Fibroblast of lung (primary cell): Measurements from ENCODE around the gene DOK3. TPM values are rescaled to one million over a fixed set of nuclear protein-coding genes. Genes with fewer than 3 reads are reported as not detected.

Source experiments
- DNase-seq, 2 donors: peaks; one replicate each; pipeline versions ENCODE4 v3.0.0 to v3.0.0-alpha.2; 2010; ENCODE audit warnings: low read depth in 2 of 2
- H2AFZ ChIP-seq: 2 replicates; pipeline ENCODE4 v1.5.1; 2012; ENCODE audit warnings: low read length, control low read depth, inconsistent platforms
- H3K27ac ChIP-seq: 2 replicates; pipeline ENCODE4 v1.5.1; 2011; ENCODE audit warnings: low read length, control low read depth; ENCODE audit not compliant: insufficient read depth
- H3K27me3 ChIP-seq: 2 replicates; pipeline ENCODE4 v1.5.1; 2011; ENCODE audit warnings: mild to moderate bottlenecking, low read length; ENCODE audit not compliant: control insufficient read depth, insufficient read depth
- H3K36me3 ChIP-seq: 2 replicates; pipeline ENCODE4 v1.5.1; 2011; ENCODE audit warnings: low read length; ENCODE audit not compliant: control insufficient read depth, insufficient read depth
- H3K4me1 ChIP-seq: 2 replicates; pipeline ENCODE4 v1.5.1; 2011; ENCODE audit warnings: low read length; ENCODE audit not compliant: control insufficient read depth, insufficient read depth; ENCODE audit errors: extremely low read depth
- H3K4me2 ChIP-seq: 2 replicates; pipeline ENCODE4 v1.5.1; 2011; ENCODE audit warnings: low read length, control low read depth; ENCODE audit not compliant: insufficient read depth; ENCODE audit errors: extremely low read depth
- H3K4me3 ChIP-seq, 4 experiments: fragments of 200-600 bp in 1 of 4; sonication (generic) in 1 of 4; replicated peaks in 1 of 4; 2 replicates each; pipeline ENCODE4 v1.5.1; 2011 to 2016; ENCODE audit warnings: low read length in 4 of 4, low read depth in 3 of 4, mild to moderate bottlenecking in 3 of 4, control low read depth in 2 of 4, inconsistent platforms in 1 of 4, mixed read lengths in 1 of 4; ENCODE audit not compliant: insufficient read depth in 1 of 4; ENCODE audit errors: control extremely low read depth in 1 of 4
- H3K79me2 ChIP-seq: 2 replicates; pipeline ENCODE4 v1.5.1; 2012; ENCODE audit warnings: mild to moderate bottlenecking, low read length, inconsistent platforms; ENCODE audit not compliant: control insufficient read depth, insufficient read depth
- H3K9ac ChIP-seq: 2 replicates; pipeline ENCODE4 v1.5.1; 2011; ENCODE audit warnings: mild to moderate bottlenecking, low read length, control low read depth; ENCODE audit not compliant: insufficient read depth
- H3K9me3 ChIP-seq: 2 replicates; pipeline ENCODE4 v1.5.1; 2012; ENCODE audit warnings: low read depth, low read length; ENCODE audit not compliant: control insufficient read depth, insufficient read depth
- H4K20me1 ChIP-seq: 2 replicates; pipeline ENCODE4 v1.5.1; 2011; ENCODE audit warnings: low read length; ENCODE audit not compliant: control insufficient read depth, insufficient read depth; ENCODE audit errors: extremely low read depth
- CTCF ChIP-seq, 2 donors: IDR thresholded peaks in 1 of 2; conservative IDR thresholded peaks in 1 of 2; 1 replicate in 1 of 2; 2 replicates in 1 of 2; pipeline ENCODE4 v1.5.1; 2011 to 2012; ENCODE audit warnings: low read length in 2 of 2, control low read depth in 1 of 2, inconsistent platforms in 1 of 2, low read depth in 1 of 2, mild to moderate bottlenecking in 1 of 2
- EZH2 ChIP-seq: IDR thresholded peaks from 2 replicates; pipeline ENCODE4 v1.5.1; 2012; ENCODE audit warnings: low read length, control low read depth, mild to moderate bottlenecking; ENCODE audit errors: missing control alignments
- polyA plus RNA-seq, 2 donors: library from polyadenylated mRNA; depleted of rRNA in 1 of 2; stranded (reverse) in 1 of 2; unstranded in 1 of 2; fragments of >200 nt; gene quantifications; 2 replicates each; pipeline ENCODE4 v1.2.1, GENCODE V29; 2011 to 2012; ENCODE audit warnings: missing spikeins in 1 of 2
- total RNA-seq: library from RNA; depleted of rRNA; stranded (reverse); fragments of >200 nt; gene quantifications from 2 replicates; pipeline ENCODE4 v1.2.1, GENCODE V29; 2014

DOK3 gene
- total and polyA plus RNA-seq, 2 donors (not counting 1 experiment from before 2014, with no cell fraction given): 0.99 to 1.5 TPM

DNA sequence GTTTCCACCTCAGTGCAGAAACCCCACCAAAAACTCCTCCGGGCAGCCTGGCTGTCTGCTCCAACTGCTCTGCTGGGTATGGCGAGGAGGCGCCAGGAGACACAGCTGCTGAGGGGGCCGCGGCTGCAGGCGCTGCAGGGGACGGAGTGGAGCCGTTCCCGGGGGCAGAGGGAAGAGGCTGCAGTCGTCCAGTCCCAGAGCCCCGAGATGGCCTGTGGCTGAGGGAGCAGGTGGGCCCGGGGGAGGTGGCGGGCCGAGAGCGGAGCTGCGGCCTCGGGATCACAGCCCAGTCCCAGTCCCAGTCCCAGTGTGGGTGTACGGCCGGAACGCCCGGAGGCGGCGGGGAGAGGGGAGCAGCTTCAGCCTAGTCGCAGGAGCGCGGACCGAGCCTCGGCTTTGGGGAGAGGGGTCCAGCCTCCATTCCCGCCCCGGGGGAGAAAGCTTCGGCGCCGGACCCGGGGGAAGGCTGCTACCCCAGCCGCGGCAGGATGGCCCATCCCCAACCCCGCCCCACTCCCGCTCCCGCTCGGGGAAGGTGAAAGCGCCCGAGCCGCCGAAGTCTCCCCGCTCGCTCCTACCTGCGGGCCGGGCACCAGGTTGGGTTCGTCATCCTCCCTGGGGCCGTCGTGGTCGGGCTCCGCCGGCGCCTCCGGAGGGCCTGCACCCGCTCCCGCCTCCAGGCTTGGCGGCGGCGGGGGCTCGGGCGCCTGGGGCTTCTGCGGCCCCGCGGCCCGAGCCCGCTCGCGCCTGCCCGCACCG, 44.2 kb upstream of the DOK3 start:
- Histone ChIP-seq H3K36me3 (peaks cover 3% of the 10 kb centered on the region), H3K79me2 (peaks cover 49% of the 10 kb centered on the region), H3K9me3 (no peaks in the 10 kb centered on the region), H2AFZ (no peak overlapping the region), H3K4me3 (peak overlapping the region; percentile 59 to 90 (median 82)), H3K27me3 (no peaks in the 10 kb centered on the region), H3K9ac (peak overlapping the region; percentile 71), H3K4me2 (peak overlapping the region; percentile 81), H3K4me1 (no peaks in the 10 kb centered on the region), H4K20me1 (no peaks in the 10 kb centered on the region), H3K27ac (peak overlapping the region; percentile 54)
- no peak for DNase-seq
- TF ChIP-seq EZH2 (no peak), CTCF (conservative IDR thresholded peaks at IDR 0.05 in 1 of 2, IDR thresholded peaks at IDR 0.05 in 1 of 2; ENCODE audit: low read depth in 1 of 2, low read length in 2 of 2) (no peak)

- H3K4me2 ChIP-seq: peak overlapping the region; percentile 81
- H3K79me2 ChIP-seq: peaks cover 58% of the 10 kb centered on the region
- TF ChIP-seq CTCF (conservative IDR thresholded peaks at IDR 0.05 in 1 of 2, IDR thresholded peaks at IDR 0.05 in 1 of 2; ENCODE audit: low read depth in 1 of 2, low read length in 2 of 2): peak in 1 of 2 donors; percentile 12
- TF ChIP-seq EZH2: no peak
- no peak overlapping the region for H2AFZ ChIP-seq
- H3K4me3 ChIP-seq: peak overlapping the region; percentile 59 to 90 (median 82)
- no peaks in the 10 kb centered on the region for H3K9me3 ChIP-seq
- H3K27ac ChIP-seq: peak overlapping the region; percentile 1
- peaks cover 5% of the 10 kb centered on the region for H3K36me3 ChIP-seq
- no peaks in the 10 kb centered on the region for H3K27me3 ChIP-seq
- H3K9ac ChIP-seq: no peak overlapping the region
- H4K20me1 ChIP-seq: no peaks in the 10 kb centered on the region
- DNase-seq: peak in 1 of 2 donors; percentile 17
- peaks cover 6% of the 10 kb centered on the region for H3K4me1 ChIP-seq
Measured at GRCh38 chr5:177552839-177553455, 43.3 kb upstream of the DOK3 start.

DNA sequence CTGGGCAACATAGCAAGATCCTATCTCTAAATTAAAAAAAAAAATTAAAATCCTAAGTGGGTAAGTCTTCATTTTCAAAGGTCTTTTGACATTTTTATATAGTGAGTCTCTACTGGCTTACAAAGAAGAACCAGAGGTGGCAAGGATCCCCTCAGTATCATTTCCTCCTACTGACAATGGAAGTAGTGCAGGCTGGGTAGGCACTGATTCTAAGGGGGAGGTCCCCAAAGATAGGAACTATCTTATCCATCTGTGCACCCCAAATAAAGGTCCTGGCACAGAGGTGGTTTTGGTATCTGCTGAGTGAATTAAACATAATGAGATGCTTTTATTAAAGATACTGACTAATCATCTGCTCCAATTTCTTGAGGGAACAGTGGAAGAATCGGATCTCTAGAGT, 40.5 kb upstream of the DOK3 start:
- no peaks in the 10 kb centered on the region for H4K20me1 ChIP-seq
- H3K9me3 ChIP-seq: no peaks in the 10 kb centered on the region
- no peak overlapping the region for H2AFZ ChIP-seq
- no peak overlapping the region for H3K27ac ChIP-seq
- DNase-seq: no peak
- no peak overlapping the region for H3K4me3 ChIP-seq
- no peak for TF ChIP-seq CTCF (conservative IDR thresholded peaks at IDR 0.05 in 1 of 2, IDR thresholded peaks at IDR 0.05 in 1 of 2; ENCODE audit: low read depth in 1 of 2, low read length in 2 of 2)
- no peak for TF ChIP-seq EZH2
- H3K36me3 ChIP-seq: peaks cover 5% of the 10 kb centered on the region
- H3K4me2 ChIP-seq: no peak overlapping the region
- peaks cover 22% of the 10 kb centered on the region for H3K4me1 ChIP-seq
- no peak overlapping the region for H3K9ac ChIP-seq
- H3K27me3 ChIP-seq: no peaks in the 10 kb centered on the region
- H3K79me2 ChIP-seq: peaks cover 63% of the 10 kb centered on the region
